GM19238 (cell line): ENCODE data around the gene FAM236A.
"Not testable (repeated sequence)": the region's sequence is repeated elsewhere in the genome, so short reads cannot be mapped to it uniquely, and the experiment has no call there.

Source experiments
- DNase-seq: peaks from one replicate; pipeline ENCODE4 v3.0.0; 2011; ENCODE audit warnings: low spot score; ENCODE audit not compliant: insufficient read length

Gene FAM236A

GRCh38 chrX:72937906-72938305, at the start of gene FAM236A:
Gene FAM236A, plus strand, starts transcription at chrX:72938206. Its CDS starts 57 bp downstream, at chrX:72938263.
- not testable (repeated sequence) for DNase-seq

GRCh38 chrX:72889740-72890139, 48.3 kb upstream of the FAM236A start:
- DNase-seq, result not testable (repeated sequence)

GRCh38 chrX:72912315-72912714, 25.7 kb upstream of the FAM236A start, which contains the start of gene FAM236C:
Gene FAM236C, plus strand, starts transcription at chrX:72912615. Its CDS starts 100 bp downstream, at chrX:72912715.
- DNase-seq, result not testable (repeated sequence)

GRCh38 chrX:72916096-72916495, 21.9 kb upstream of the FAM236A start:
- not testable (repeated sequence) for DNase-seq

- not testable (repeated sequence) for DNase-seq
Measured at GRCh38 chrX:72932283-72932682, 5.7 kb upstream of the FAM236A start.

GRCh38 chrX:72936455-72936854, 1.6 kb upstream of the FAM236A start:
- DNase-seq, result not testable (repeated sequence)

- DNase-seq, result not testable (repeated sequence)
Measured at GRCh38 chrX:72936882-72937455, 1.0 kb upstream of the FAM236A start.

GRCh38 chrX:72942272-72942671, 4.3 kb downstream of the FAM236A start:
- DNase-seq, result not testable (repeated sequence)

GRCh38 chrX:72943035-72943818, 5.2 kb downstream of the FAM236A start:
- DNase-seq, result not testable (repeated sequence)

GRCh38 chrX:72943819-72944169, 5.8 kb downstream of the FAM236A start, which contains the start of gene DMRTC1:
Gene DMRTC1, minus strand, starts transcription at chrX:72943837. Its CDS starts 68,143 bp downstream, at chrX:72875694.
- not testable (repeated sequence) for DNase-seq

- DNase-seq, result not testable (repeated sequence)
Measured at GRCh38 chrX:72959971-72960370, 22.0 kb downstream of the FAM236A start.

GRCh38 chrX:72971859-72972258, 33.9 kb downstream of the FAM236A start:
- DNase-seq, result not testable (repeated sequence)

GRCh38 chrX:72974885-72975284, 36.9 kb downstream of the FAM236A start:
- DNase-seq, result not testable (repeated sequence)

- not testable (repeated sequence) for DNase-seq
Measured at GRCh38 chrX:72980894-72981469, 43.0 kb downstream of the FAM236A start.
